SU-DHL-6 (cell line): ENCODE results near the gene HEY2.
A peak's percentile ranks its signal among the peaks of the same experiment; 100 is the strongest.

ENCODE experiments used
- H2AFZ ChIP-seq: fragments of 200-600 bp; sonication (generic); 2 replicates; pipeline ENCODE4 v1.6.1; 2014; ENCODE audit warnings: low read depth, mild to moderate bottlenecking, moderate library complexity, mixed read lengths, antibody characterized with exemption, low read length; ENCODE audit not compliant: severe bottlenecking
- H3F3A ChIP-seq: fragments of 200-600 bp; shearing (Covaris generic); 2 replicates; pipeline ENCODE4 v1.6.0; 2016; ENCODE audit warnings: antibody characterized with exemption, mild to moderate bottlenecking; ENCODE audit not compliant: insufficient read depth
- H3K27ac ChIP-seq: fragments of 200-600 bp; sonication (generic); 2 replicates; pipeline ENCODE4 v1.5.1; 2016; ENCODE audit warnings: low read depth, mild to moderate bottlenecking, low read length, moderate library complexity, mixed read lengths
- H3K27me3 ChIP-seq: fragments of 200-600 bp; sonication (generic), shearing (Covaris generic); 2 replicates; pipeline ENCODE4 v1.6.0; 2014; ENCODE audit warnings: mild to moderate bottlenecking, low read length
- H3K36me3 ChIP-seq: fragments of 200-600 bp; sonication (generic); 2 replicates; pipeline ENCODE4 v1.6.1; 2014; ENCODE audit warnings: mild to moderate bottlenecking, low read length, mixed read lengths
- H3K4me2 ChIP-seq: fragments of 300-600, 200-600 bp; shearing (Covaris generic), sonication (generic); 2 replicates; pipeline ENCODE4 v1.6.0; 2014; ENCODE audit warnings: low read length, low read depth, mild to moderate bottlenecking; ENCODE audit not compliant: poor library complexity, severe bottlenecking
- H3K4me3 ChIP-seq: fragments of 200-600 bp; sonication (generic); 2 replicates; pipeline ENCODE4 v1.5.1; 2014; ENCODE audit warnings: antibody characterized with exemption, low read length, mild to moderate bottlenecking, mixed read lengths; ENCODE audit not compliant: insufficient read depth, poor library complexity, severe bottlenecking
- H3K79me2 ChIP-seq: fragments of 200-600 bp; sonication (generic); 2 replicates; pipeline ENCODE4 v1.6.1; 2014; ENCODE audit warnings: mild to moderate bottlenecking, low read length, moderate library complexity; ENCODE audit not compliant: insufficient read depth
- H3K9ac ChIP-seq: fragments of 200-600 bp; sonication (generic); 2 replicates; pipeline ENCODE4 v1.7.0; 2014; ENCODE audit warnings: mild to moderate bottlenecking, low read length
- H3K9me2 ChIP-seq: fragments of 200-600 bp; sonication (generic); replicated peaks from 2 replicates; pipeline ENCODE4 v1.6.1; 2014; ENCODE audit warnings: low read length; ENCODE audit not compliant: insufficient read depth
- H3K9me3 ChIP-seq: fragments of 200-600 bp; sonication (generic); 2 replicates; pipeline ENCODE4 v1.6.1; 2014; ENCODE audit warnings: low read length, mixed read lengths; ENCODE audit not compliant: insufficient read depth
- H4K20me1 ChIP-seq: fragments of 200-600 bp; sonication (generic); 2 replicates; pipeline ENCODE4 v1.6.1; 2014; ENCODE audit warnings: low read depth, mild to moderate bottlenecking, antibody characterized with exemption, low read length, moderate library complexity, mixed read lengths
- EZH2phosphoT487 ChIP-seq: fragments of 200-600 bp; sonication (generic), shearing (Covaris generic); conservative IDR thresholded peaks from 2 replicates; pipeline ENCODE4 v1.6.1; 2018; ENCODE audit warnings: mild to moderate bottlenecking, antibody characterized with exemption, low read length, moderate library complexity, mixed read lengths
- TF ChIP-seq, protein P1 (sequence below): fragments of 200-600 bp; sonication (generic); IDR thresholded peaks from one replicate; pipeline ENCODE4 v1.5.1; 2017; ENCODE audit warnings: antibody characterized with exemption, mild to moderate bottlenecking, low read length, moderate library complexity; ENCODE audit not compliant: insufficient read depth, poor library complexity, severe bottlenecking

HEY2 gene

DNA sequence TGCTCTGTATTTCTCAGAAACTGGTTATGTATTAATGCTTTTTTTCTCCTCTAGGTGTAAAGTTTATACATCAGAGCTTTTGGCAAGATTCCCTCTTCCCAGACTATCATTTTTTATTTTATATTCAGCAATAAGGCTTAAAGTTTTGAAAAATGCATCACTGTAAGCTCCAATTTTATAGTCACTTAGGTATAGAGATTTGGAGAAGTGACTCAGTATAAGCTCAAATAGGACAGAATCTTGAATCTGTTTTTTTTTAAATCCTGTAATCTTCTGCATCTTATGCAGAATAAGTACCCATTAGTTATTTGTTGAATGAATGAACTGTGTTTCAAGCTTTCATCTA is 42.4 kb downstream of the HEY2 start:
- Histone ChIP-seq H3K4me2 (peak overlapping the region; percentile 87), H3F3A (peaks cover 39% of the 10 kb centered on the region), H3K27me3 (no peaks in the 10 kb centered on the region), H3K9me2 (no peaks in the 10 kb centered on the region), H3K9ac (peak overlapping the region; percentile 82), H3K79me2 (peaks cover 60% of the 10 kb centered on the region), H4K20me1 (no peaks in the 10 kb centered on the region), H3K27ac (peak overlapping the region; percentile 97), H3K4me3 (peak overlapping the region; percentile 78), H2AFZ (no peak overlapping the region), H3K36me3 (no peaks in the 10 kb centered on the region), H3K9me3 (no peaks in the 10 kb centered on the region)
- no peak for TF ChIP-seq EZH2phosphoT487
- TF ChIP-seq, protein P1, sequence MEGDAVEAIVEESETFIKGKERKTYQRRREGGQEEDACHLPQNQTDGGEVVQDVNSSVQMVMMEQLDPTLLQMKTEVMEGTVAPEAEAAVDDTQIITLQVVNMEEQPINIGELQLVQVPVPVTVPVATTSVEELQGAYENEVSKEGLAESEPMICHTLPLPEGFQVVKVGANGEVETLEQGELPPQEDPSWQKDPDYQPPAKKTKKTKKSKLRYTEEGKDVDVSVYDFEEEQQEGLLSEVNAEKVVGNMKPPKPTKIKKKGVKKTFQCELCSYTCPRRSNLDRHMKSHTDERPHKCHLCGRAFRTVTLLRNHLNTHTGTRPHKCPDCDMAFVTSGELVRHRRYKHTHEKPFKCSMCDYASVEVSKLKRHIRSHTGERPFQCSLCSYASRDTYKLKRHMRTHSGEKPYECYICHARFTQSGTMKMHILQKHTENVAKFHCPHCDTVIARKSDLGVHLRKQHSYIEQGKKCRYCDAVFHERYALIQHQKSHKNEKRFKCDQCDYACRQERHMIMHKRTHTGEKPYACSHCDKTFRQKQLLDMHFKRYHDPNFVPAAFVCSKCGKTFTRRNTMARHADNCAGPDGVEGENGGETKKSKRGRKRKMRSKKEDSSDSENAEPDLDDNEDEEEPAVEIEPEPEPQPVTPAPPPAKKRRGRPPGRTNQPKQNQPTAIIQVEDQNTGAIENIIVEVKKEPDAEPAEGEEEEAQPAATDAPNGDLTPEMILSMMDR = no peak

DNA sequence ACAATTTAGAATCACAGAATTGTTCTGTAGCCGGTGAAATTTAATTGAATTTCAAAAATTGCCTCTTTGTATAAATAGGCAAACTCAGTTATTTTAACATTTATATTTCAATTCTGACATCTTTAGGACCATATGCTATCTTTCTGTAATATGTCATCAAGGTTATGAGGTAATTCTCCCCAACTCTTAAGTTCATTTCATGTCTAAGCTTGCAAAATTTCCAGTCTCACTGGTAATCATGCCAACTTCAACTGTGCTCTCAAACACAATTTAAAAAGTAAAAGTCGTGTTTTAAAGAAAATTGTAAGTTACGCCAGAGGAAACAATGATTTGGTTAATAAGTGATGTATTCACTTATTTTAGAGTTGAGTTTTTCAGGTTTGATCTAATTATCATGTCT is 42.7 kb downstream of the HEY2 start:
- peaks cover 43% of the 10 kb centered on the region for H3F3A ChIP-seq
- H3K9me2 ChIP-seq = no peaks in the 10 kb centered on the region
- H3K9ac ChIP-seq = peak overlapping the region; percentile 82
- peak overlapping the region; percentile 97 for H3K27ac ChIP-seq
- H3K4me2 ChIP-seq = peak overlapping the region; percentile 87
- no peaks in the 10 kb centered on the region for H3K36me3 ChIP-seq
- TF ChIP-seq EZH2phosphoT487 = no peak
- TF ChIP-seq, protein P1 = no peak
- no peaks in the 10 kb centered on the region for H3K9me3 ChIP-seq
- H3K27me3 ChIP-seq = no peaks in the 10 kb centered on the region
- no peak overlapping the region for H2AFZ ChIP-seq
- H4K20me1 ChIP-seq = no peaks in the 10 kb centered on the region
- peak overlapping the region; percentile 78 for H3K4me3 ChIP-seq
- H3K79me2 ChIP-seq = peaks cover 64% of the 10 kb centered on the region

DNA sequence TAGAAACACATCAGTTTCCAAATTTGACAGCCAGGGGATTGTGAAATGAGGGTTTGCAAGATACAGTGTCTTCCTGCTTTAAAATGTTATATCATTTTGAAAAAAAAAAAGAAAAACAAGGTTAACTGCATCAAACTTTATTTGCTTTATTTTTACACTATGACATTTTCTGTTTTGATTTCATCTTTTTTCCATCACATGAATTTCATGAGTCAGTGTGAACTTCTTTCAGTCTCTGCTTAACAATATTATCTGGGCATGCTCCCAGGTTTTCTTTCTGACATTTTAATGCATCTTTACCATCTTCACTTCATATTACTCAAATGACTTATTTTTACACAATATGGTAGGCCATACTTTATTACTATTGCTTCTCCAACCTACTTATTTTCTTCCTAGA is 43.2 kb downstream of the HEY2 start:
- Histone ChIP-seq H3K79me2 (peaks cover 68% of the 10 kb centered on the region), H3K4me2 (peak overlapping the region; percentile 87)

More for the DNA sequence above, 43.2 kb downstream of the HEY2 start:
- Histone ChIP-seq H3F3A (peaks cover 45% of the 10 kb centered on the region), H3K9ac (peak overlapping the region; percentile 82), H3K27me3 (no peaks in the 10 kb centered on the region), H3K36me3 (no peaks in the 10 kb centered on the region), H3K27ac (peak overlapping the region; percentile 97), H2AFZ (no peak overlapping the region), H3K9me3 (no peaks in the 10 kb centered on the region), H4K20me1 (no peaks in the 10 kb centered on the region), H3K4me3 (peak overlapping the region; percentile 78), H3K9me2 (no peaks in the 10 kb centered on the region)
- no peak for TF ChIP-seq EZH2phosphoT487
- TF ChIP-seq, protein P1 = no peak
